Hepatocyte (in vitro differentiated cells): Measurements from ENCODE around the gene STK32A.

ENCODE experiments used
- EZH2 ChIP-seq: fragments of 200-600 bp; sonication (generic); IDR thresholded peaks from 2 replicates; pipeline ENCODE4 v1.6.1; 2016; ENCODE audit warnings: antibody characterized with exemption, mild to moderate bottlenecking, borderline replicate concordance
- TF ChIP-seq, protein P1 (sequence below): fragments of 200-600 bp; sonication (generic); IDR thresholded peaks from 2 replicates; pipeline ENCODE4 v1.5.1; 2016; ENCODE audit warnings: antibody characterized with exemption, mild to moderate bottlenecking; ENCODE audit not compliant: poor library complexity

DNA sequence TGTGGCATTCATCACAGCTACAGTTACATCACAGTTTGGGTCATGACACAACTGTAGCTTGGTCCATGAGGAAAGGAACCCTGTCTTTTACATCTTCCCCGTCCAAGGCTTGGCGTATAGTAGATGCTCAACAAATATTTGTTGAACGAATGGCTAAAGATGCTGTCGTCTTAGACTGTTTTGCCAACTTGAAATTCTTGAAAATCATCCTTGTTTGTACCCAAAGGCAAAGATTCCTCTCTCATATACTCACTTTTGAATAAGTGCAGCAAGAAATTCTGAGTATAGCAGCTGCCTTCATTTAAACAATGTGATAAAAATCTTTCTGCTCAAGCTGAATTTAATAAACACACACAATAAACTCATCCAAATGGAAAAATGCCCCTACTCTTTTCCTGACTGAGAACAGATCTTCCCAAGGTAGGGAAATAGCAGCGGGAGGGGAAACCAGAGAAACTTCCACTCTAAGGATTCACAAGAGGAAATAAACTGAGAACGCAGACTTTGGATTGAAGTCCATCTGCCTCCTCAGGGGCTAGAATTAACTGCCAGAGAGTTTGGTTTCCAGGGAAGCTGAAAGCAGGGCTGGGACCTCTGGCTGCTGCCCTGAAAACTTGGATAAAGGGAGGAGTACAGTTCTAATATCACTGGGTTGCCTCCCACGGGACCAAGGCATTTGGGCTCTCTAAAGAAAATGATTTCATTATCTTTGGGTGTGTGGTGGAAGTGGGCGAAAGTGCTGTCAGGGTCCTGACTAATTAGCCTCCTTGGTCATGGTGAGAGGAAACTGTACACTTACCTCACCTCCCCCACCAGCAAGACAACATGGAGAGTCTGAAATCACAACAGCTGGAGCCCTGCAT lies 175.9 kb downstream of the STK32A start:
- TF ChIP-seq, protein P1, sequence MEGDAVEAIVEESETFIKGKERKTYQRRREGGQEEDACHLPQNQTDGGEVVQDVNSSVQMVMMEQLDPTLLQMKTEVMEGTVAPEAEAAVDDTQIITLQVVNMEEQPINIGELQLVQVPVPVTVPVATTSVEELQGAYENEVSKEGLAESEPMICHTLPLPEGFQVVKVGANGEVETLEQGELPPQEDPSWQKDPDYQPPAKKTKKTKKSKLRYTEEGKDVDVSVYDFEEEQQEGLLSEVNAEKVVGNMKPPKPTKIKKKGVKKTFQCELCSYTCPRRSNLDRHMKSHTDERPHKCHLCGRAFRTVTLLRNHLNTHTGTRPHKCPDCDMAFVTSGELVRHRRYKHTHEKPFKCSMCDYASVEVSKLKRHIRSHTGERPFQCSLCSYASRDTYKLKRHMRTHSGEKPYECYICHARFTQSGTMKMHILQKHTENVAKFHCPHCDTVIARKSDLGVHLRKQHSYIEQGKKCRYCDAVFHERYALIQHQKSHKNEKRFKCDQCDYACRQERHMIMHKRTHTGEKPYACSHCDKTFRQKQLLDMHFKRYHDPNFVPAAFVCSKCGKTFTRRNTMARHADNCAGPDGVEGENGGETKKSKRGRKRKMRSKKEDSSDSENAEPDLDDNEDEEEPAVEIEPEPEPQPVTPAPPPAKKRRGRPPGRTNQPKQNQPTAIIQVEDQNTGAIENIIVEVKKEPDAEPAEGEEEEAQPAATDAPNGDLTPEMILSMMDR, result no peak
- TF ChIP-seq EZH2, result no peak
